ENCODE data around the gene ADAMTS6. TPM values are rescaled to one million over a fixed set of nuclear protein-coding genes. Genes with fewer than 3 reads are reported as not detected.

The ADAMTS6 gene, protein sequence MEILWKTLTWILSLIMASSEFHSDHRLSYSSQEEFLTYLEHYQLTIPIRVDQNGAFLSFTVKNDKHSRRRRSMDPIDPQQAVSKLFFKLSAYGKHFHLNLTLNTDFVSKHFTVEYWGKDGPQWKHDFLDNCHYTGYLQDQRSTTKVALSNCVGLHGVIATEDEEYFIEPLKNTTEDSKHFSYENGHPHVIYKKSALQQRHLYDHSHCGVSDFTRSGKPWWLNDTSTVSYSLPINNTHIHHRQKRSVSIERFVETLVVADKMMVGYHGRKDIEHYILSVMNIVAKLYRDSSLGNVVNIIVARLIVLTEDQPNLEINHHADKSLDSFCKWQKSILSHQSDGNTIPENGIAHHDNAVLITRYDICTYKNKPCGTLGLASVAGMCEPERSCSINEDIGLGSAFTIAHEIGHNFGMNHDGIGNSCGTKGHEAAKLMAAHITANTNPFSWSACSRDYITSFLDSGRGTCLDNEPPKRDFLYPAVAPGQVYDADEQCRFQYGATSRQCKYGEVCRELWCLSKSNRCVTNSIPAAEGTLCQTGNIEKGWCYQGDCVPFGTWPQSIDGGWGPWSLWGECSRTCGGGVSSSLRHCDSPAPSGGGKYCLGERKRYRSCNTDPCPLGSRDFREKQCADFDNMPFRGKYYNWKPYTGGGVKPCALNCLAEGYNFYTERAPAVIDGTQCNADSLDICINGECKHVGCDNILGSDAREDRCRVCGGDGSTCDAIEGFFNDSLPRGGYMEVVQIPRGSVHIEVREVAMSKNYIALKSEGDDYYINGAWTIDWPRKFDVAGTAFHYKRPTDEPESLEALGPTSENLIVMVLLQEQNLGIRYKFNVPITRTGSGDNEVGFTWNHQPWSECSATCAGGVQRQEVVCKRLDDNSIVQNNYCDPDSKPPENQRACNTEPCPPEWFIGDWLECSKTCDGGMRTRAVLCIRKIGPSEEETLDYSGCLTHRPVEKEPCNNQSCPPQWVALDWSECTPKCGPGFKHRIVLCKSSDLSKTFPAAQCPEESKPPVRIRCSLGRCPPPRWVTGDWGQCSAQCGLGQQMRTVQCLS (N-terminal part only)
- 10 to 100 TPM in 2 of 6 donors, 1 to 10 TPM in 4; 2.2 to 19.4 (median 6.5) TPM for total RNA-seq

GRCh38 chr5:65481635-65482295 lies at the start of gene ADAMTS6:
Gene ADAMTS6 (minus strand): TSS chr5:65481920. CDS start chr5:65473673, 8,247 bp downstream.
- ATAC-seq (ENCODE audit: low FRiP score in 2 of 2) (peak; percentile 93), DNase-seq (peak; percentile 81 to 92)
- Histone ChIP-seq H3K9me3 (no peaks in the 10 kb centered on the region), H3K36me3 (no peaks in the 10 kb centered on the region), H3K4me1 (peaks cover 14 to 25% (median 16%) of the 10 kb centered on the region in 4 donors), H3K4me3 (peak within 1 kb of the TSS; percentile 23 to 57 (median 51)), H3K27ac (peak within 1 kb of the TSS; percentile 76 to 86 (median 82)), H3K27me3 (no peaks in the 10 kb centered on the region)
- TF ChIP-seq POLR2AphosphoS5 (IDR thresholded peaks at IDR 0.05) (peak; percentile 14 to 88), EP300 (IDR thresholded peaks at IDR 0.05) (peak in 1 of 4 donors; percentile 56), POLR2A (IDR thresholded peaks at IDR 0.05) (peak in 2 of 4 donors; percentile 45 to 56)
- TF ChIP-seq, protein P1, sequence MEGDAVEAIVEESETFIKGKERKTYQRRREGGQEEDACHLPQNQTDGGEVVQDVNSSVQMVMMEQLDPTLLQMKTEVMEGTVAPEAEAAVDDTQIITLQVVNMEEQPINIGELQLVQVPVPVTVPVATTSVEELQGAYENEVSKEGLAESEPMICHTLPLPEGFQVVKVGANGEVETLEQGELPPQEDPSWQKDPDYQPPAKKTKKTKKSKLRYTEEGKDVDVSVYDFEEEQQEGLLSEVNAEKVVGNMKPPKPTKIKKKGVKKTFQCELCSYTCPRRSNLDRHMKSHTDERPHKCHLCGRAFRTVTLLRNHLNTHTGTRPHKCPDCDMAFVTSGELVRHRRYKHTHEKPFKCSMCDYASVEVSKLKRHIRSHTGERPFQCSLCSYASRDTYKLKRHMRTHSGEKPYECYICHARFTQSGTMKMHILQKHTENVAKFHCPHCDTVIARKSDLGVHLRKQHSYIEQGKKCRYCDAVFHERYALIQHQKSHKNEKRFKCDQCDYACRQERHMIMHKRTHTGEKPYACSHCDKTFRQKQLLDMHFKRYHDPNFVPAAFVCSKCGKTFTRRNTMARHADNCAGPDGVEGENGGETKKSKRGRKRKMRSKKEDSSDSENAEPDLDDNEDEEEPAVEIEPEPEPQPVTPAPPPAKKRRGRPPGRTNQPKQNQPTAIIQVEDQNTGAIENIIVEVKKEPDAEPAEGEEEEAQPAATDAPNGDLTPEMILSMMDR (IDR thresholded peaks at IDR 0.05): no peak
- WGBS, 2 donors: 0% methylated on average over 12 of the region's 12 CpGs

DNA sequence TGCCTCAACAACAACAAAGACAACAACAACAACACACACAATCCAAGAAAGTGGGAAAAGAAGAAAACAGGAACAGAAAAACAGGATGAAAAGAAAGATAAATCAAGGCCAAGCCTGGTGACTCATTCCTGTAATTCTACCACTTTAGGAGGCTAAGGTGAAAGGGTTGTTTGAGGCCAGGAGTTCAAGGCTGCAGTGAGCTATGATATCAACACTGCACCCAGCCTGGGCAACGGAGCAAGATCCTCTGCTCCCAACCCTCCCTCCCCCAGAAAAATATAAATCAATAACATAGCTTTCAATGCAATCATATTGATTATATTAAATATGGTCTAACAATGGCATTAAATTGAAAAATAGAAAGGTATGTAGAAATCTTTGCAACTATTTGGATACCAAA lies 49.2 kb upstream of the ADAMTS6 start:
- Histone ChIP-seq H3K4me1 (no peaks in the 10 kb centered on the region), H3K9me3 (no peaks in the 10 kb centered on the region), H3K4me3 (no peak overlapping the region), H3K36me3 (no peaks in the 10 kb centered on the region), H3K27ac (no peak overlapping the region), H3K27me3 (no peaks in the 10 kb centered on the region)
- DNase-seq (no peak), ATAC-seq (ENCODE audit: low FRiP score in 2 of 2) (no peak)
- 96 to 100% methylated on average over 1 of the region's 1 CpG for WGBS, 2 donors
- TF ChIP-seq, protein P1 (IDR thresholded peaks at IDR 0.05): no peak
- TF ChIP-seq EP300 (IDR thresholded peaks at IDR 0.05) (no peak), POLR2A (IDR thresholded peaks at IDR 0.05) (no peak), POLR2AphosphoS5 (IDR thresholded peaks at IDR 0.05) (no peak)

DNA sequence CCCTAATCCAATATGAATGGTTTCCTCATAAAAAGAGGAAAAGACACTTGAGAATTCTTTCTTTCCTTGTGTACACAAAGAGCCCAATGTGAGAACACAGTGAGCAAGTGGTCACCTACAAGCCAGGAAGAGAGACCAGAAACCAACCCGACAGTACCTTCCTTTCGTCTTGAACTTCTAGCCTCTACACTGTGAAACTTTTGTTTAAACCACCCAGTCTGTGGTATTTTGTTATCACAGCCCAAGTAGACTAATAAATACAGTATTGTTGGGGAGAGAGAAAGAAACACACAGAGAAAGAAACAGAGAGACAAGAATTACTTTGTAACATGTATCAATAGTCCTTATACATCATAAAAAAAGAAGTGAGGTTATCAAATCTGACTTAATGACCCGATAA lies 44.0 kb upstream of the ADAMTS6 start:
- Histone ChIP-seq H3K27me3 (no peaks in the 10 kb centered on the region), H3K36me3 (no peaks in the 10 kb centered on the region), H3K4me1 (no peaks in the 10 kb centered on the region), H3K9me3 (no peaks in the 10 kb centered on the region), H3K27ac (no peak overlapping the region), H3K4me3 (no peak overlapping the region)
- TF ChIP-seq, protein P1 (IDR thresholded peaks at IDR 0.05): no peak
- TF ChIP-seq POLR2AphosphoS5 (IDR thresholded peaks at IDR 0.05) (no peak), POLR2A (IDR thresholded peaks at IDR 0.05) (no peak), EP300 (IDR thresholded peaks at IDR 0.05) (no peak)
- DNase-seq (no peak), ATAC-seq (ENCODE audit: low FRiP score in 2 of 2) (no peak)
- 76 to 80% methylated on average over 3 of the region's 3 CpGs for WGBS, 2 donors

- TF ChIP-seq POLR2AphosphoS5 (IDR thresholded peaks at IDR 0.05): no peak
- TF ChIP-seq EP300 (IDR thresholded peaks at IDR 0.05): no peak
- TF ChIP-seq POLR2A (IDR thresholded peaks at IDR 0.05): no peak
- no peaks in the 10 kb centered on the region for H3K36me3 ChIP-seq
- no peaks in the 10 kb centered on the region for H3K27me3 ChIP-seq
- no peak overlapping the region for H3K4me3 ChIP-seq
- H3K9me3 ChIP-seq: no peaks in the 10 kb centered on the region
- no peak for DNase-seq
- no peak for ATAC-seq (ENCODE audit: low FRiP score in 2 of 2)
- H3K4me1 ChIP-seq: no peaks in the 10 kb centered on the region
- WGBS, 2 donors: 79 to 80% methylated on average over 6 of the region's 6 CpGs
- no peak overlapping the region for H3K27ac ChIP-seq
These were observed 30.6 kb upstream of the ADAMTS6 start for GRCh38 chr5:65512170-65512937.

Data from upper lobe of left lung (tissue), 6 donors.